GM18861 (cell line): ENCODE measurements around the gene RAP1GAP.

Experiments used
- ATAC-seq: cut with Tn5 transposase; IDR thresholded peaks from one replicate; pipeline ENCODE4 v1.9.1; 2021; ENCODE audit not compliant: unreplicated experiment

The RAP1GAP gene

DNA sequence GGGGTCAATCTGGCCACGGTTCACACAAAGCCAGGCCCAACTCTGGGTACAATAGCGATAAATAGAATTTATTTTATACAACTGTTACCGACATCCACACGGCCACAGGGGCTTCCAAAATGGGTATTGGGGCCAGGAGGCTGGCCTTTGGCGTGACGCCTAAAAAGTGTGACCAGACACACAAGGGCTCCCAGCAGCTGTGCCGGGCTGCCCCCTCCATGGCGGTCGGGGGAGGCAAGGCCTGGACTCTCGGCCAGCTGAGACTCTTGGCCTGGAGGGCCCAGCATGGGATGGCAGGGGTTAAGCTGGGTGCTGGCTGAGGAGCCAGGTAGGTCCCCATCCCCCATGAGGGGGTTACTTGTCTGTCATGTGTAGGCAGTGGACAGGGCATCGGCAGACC is 73.0 kb downstream of the RAP1GAP start:
- ATAC-seq, result no peak

DNA sequence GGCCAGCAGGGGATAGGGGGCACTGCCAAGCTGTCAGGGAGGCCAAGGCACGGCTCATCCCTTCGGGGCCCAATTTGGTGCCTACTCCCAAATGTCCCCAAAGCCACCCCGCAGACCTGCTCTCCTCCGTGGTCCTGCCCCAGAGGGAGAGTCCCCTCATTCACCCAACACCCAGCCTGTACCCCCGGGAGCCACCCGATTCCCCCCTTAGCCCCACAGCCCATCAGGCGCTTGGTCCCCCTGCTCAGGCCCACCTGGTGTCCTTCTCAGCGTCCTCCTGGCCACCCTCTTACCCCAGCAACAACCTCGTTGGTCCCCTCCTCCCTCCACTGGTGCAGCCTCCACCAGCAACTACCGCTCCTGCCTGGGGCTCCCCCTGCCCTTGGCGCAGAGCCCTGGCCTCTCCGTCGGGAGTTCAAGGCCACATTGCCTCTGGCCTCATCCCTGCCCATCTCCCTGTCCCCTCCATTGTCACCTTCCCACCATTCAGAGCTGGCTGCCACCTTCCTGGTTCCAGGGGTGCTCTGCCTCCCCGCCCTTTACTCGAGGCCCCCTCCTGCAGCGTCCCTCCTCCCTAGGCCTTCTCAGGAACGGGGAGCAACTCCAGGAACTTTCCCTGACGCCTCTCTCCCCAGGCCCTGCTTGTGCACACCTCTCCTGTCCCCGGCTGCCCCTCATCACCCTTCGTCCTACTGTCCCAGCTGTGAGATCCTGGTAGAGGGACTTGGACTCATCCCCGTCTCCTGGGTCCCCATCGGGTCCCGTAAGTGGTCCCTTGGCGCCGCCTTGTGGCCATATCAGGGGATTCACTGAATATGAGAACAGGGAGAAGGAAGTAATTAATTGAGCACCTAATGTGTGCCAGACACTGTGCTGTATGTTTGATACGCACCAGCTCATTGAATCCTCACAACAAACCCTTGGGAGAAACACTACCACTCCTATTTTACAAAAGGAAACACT is 73.9 kb downstream of the RAP1GAP start:
- ATAC-seq, result no peak

DNA sequence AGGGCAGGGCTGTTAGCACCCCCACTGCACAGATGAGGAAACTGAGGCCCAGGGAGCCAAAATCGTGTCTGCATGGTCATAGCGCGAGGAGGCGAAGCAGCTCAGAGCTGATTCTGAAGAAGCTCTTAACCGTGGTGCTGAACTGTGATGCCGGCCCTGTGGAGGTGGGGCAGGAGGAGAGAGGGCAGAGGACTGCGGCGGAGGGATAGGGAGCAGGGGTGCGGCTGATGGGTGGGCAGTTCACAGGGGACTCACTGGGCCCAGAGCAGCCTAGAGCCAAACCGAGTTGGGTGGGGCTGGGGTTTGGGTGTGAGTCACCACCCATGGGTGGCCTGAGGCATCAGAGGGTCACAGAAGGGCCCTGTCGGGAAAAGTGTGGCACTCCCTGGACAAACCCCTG is 74.7 kb downstream of the RAP1GAP start:
- no peak for ATAC-seq

DNA sequence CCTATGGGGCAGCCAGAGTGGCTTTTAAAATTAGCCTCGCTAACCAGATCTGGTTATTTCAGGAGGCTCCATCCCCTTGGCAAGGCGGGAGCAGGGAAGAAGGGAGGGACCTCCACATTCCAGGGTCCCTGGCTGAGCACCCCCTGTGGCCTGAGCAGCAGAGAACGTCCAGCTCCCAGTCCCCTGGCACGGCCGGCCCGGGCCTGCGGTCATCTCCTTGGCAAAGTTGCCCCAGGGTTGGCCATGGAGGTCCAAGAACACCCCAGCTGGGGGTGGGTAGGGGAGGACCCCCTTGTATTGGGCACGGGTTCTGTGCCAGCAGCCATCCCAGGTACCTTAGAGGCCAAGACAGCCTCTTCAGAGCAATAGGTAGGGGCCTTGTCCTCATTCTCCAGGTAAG is 75.9 kb downstream of the RAP1GAP start:
- ATAC-seq, result no peak

DNA sequence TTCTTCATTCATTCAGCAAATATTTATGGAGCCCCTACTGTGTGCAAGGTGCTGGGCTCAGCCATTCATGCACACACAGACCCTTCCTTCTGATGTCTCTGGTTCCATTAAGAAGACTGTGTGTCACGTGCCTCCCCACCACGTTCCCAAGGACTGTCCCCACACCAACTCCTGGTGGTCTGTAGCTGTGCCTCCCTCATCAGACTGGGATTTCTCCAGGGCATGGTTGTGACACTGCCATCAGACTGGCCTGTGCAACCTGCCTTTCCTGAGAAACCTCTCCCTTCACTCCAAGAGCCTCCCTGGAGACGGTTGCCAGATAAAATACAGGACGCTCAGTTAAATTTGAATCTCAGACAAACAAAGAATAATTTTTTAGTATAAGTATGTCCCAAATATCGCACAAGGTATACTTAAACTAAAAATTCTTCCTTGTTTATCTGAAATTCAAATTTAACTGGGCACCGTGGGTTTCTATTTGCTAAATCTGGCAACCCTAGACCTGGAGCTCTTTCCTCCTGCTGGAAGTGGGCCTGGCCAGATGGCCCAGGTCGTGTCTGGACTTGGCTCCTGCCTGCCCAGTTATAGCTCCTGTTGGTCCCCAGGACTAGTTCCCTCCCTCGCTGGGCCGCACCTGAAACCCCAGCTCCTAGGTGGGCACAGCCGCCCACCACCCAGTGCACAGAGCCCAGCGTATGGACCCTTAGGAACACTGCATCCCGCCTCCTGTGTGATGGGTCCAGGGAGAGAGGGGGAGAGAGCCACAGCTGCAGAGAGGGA is 76.9 kb downstream of the RAP1GAP start:
- ATAC-seq, result no peak

DNA sequence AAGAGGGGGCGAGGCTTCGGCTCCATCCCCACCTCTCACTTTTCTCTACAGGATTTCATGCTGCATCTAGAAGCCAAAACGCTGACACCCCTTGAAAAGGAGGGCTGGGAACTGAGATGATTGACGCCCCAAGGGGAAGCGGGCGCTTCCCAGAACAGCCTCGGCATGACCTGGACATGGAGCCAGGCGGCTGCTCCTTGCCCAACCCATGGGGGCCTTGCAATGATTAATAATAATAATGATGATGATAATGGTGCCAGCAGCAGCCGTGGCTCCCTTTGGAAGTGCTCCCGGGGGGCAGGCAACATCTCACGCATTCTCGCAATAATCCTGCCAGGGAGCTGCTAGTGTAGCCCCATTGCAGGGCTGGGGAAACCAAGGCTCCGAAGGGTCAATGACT is 78.2 kb downstream of the RAP1GAP start:
- no peak for ATAC-seq

DNA sequence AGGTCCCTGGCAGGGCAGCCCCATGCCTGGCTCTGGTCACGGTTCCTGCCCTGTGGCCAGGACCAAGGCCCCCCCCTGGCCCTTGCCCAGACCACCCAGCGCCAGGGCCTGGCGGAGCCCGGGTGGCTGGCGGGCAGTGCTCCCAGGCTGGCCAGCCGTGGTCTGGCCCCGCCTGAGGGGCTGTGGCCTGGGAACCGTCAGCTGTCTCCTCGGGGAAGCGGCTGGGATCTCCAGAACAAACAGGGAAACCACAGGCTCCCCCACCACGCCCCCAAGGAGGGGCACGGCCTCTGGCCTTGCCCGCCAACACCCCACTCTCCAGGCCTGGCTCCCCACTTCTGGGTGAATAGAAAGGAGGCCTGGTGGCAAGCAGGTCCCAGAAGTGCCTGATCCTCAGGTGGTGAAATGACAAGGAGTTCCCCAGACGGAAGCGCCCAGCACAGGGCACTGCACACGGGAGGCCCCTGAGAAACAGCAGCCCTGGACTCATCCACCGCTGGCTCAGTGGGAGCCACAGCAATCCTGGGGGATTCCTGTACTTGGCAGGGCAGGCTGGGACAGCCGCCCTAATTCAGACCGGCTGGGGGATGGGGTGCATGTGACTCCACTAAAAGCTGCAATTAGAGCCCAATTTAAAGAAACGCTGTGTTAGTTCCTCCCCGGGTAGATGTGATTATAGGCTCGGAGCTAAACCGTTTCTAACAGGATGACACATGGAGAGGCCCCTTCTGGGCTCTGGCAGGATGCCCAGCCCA is 78.9 kb downstream of the RAP1GAP start:
- ATAC-seq, result no peak

DNA sequence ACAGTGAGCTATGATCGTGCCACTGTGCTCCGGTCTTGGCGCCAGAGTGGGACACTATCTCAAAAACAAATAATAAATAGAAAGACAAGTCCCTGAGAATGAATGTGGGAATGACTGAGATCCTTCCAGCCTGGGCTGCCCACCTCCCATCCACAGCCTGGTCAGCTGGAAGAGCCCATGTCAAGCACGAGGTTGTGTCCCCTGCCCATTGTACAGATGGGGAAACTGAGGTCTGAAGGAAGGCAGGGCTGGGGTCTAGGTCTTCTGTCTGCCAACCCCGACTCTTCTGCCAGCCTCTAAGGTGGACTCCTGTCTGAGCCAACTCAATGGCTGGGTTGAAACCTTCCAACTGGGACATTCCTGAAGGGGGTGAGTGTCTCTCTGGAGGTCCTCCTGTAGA is 79.5 kb downstream of the RAP1GAP start:
- ATAC-seq, result no peak

DNA sequence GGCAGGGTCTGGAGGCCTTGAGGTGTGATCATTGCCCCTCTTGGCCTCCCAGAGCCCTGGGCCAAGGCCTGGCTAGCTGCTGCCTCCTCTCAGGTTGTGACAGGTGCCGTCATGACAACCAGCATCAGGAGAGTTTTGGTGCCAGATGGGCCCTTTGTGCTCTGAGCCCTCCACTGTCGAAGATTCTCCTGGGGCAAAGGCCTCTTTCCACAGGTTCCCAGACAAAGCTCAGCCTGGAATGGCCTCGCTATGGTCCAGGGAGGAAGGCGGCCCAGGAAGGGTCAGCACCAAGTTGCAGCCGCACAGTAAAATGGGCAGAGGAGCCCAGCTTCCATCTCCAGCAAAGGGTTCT is 81.6 kb downstream of the RAP1GAP start:
- ATAC-seq, result no peak

DNA sequence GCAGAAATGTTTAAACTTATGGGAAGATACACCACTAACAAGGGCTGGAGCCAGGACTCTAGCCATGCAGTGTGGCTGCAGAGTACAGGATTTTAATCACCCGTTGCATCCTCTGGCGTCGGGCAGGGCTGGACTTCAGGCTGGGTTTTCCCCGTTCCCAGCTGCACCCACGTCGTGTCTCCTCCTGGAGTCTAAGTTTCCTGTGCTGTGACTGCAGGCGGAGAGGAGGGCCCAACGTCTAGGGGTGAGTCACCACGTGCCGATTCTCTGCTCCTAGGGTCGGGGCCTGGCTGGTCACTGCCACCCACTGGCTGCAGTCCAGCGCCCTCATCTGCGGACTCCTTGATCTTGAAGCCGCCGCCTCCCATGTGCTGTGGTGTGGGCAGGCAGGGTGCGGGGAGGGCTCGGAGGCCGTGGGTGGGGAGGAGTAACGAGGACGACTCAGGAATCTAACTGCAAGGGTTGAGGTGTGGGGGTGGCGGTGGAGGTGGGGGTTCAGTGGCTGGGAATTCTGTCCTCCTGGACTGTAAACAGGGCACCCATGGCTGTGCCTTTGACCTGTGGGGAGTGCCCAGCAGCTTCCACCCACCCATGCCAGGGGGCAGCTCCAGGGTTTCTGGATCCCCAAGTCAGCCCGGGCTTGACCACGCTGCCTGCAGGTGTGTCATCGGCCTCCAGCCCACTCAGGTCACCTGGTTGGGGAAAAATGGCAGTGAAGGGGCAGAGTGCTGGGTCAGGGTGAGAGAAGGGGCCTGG is 82.1 kb downstream of the RAP1GAP start:
- ATAC-seq, result no peak

DNA sequence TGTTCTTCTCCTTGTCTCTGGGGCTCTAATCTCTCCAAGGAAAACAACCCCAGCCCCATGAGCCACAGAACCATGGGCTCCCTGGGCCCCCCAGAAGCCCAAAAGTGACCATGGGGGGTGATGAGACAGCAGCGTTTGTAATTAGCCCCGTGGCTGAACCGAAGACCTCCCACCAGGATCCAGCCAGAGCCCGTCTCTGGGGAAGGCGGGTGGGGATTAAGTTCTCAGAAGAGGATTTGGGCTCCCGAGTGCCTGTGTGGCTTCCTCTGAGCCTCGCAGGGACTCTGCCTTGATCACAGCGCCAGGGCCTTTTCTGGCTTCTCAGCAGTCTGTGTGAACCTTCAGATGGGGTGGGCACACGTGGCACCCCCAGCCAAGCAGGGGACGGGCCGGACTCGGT is 82.9 kb downstream of the RAP1GAP start:
- no peak for ATAC-seq

DNA sequence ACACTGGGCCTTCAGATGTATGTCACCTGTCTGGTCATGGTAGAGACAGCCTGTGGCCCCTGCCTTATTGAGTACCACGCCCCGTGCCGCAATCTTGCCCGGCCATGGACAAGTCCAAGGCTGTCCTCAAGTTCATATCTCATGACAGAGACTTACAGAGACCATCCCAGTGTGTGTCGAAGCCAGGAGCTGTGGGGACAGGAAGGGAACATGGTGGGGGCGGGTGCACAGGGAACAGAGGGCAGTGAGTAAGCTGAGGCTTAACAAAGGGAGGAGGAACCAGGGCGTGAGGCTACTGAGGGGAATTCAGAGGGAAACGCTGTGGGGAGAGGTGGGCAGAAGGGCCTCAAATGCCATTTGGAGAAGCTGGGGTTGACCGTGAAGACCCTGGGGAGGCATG is 84.1 kb downstream of the RAP1GAP start:
- ATAC-seq, result no peak

DNA sequence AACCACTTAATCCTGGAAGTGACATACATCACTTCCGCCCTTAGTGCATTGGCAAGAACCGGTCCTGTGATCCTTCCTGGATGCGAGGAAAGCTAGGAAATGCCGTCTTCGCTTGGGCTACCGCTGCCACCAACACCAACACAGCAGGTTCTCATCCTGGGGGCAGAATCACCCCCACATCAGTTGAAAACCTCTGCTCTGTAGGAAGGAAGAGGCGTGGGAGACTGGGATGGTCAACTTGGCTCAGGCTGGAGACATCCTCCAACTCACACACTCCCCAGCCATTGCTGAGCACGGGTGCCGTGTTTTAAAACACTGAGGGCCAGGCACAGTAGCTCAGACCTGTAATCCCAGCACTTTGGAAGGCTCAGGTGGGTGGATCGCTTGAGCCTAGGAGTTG is 85.1 kb downstream of the RAP1GAP start:
- ATAC-seq, result no peak

DNA sequence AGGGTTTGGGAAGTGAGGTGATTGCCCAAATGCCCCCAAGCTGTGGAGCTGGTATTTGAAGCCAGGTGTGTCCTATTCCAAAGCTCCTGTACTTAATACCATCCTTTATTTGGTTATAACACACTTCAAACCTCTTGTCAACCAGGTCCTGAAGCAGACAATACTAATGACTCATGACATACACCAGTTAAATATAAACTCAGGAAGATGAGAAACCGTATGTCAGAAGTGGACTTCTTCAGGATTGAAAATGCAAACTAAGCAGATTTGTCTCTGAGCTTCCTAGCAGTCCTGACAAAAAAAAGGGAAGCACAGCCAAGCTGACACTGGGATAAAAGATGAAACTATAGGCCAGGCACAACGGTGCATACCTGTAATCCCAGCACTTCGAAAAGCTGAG is 89.4 kb downstream of the RAP1GAP start:
- no peak for ATAC-seq

DNA sequence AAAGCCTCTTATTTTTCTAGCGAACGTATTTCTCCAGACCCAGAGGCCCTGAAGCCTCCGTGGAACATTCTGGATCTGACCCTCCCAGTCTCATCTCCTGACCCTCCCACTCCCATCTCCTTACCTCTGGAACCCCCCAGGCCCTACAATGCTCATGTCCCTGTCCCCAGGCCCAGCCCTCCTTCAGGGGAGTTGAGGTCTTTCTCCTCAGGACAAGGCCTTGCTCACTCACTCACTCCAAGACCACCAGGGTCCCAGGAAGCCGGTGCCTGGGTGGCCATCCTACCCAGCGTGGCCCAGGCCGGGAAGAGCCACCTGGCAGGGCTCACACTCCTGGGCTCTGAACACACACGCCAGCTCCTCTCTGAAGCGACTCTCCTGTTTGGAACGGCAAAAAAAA is 91.2 kb downstream of the RAP1GAP start:
- no peak for ATAC-seq

DNA sequence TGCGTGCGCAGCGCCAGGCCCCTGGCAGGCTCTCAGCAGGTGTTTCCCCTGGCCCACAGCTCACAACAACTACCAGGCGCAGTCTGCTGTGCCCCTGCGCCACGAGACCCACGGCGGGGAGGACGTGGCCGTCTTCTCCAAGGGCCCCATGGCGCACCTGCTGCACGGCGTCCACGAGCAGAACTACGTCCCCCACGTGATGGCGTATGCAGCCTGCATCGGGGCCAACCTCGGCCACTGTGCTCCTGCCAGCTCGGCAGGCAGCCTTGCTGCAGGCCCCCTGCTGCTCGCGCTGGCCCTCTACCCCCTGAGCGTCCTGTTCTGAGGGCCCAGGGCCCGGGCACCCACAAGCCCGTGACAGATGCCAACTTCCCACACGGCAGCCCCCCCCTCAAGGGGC is 91.8 kb downstream of the RAP1GAP start:
- no peak for ATAC-seq

DNA sequence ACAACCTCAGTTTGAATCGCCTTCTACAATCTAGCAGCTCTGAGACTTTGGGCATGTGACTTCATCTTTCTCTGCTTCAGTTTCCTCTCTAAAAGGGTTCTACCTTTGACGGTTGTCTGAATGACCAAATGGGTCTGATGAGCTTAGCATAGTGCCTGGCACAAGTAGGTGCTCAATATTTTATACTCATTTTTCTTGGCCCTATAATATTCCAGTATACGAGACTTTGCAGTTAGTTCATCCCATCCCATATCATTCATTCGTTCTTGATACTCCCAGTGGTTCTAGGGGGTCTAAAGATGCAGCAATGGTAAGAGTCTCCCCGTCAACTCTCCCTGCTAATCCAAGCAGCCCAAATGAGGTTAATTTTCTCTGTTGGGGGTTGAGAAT is 92.4 kb downstream of the RAP1GAP start:
- ATAC-seq, result no peak

DNA sequence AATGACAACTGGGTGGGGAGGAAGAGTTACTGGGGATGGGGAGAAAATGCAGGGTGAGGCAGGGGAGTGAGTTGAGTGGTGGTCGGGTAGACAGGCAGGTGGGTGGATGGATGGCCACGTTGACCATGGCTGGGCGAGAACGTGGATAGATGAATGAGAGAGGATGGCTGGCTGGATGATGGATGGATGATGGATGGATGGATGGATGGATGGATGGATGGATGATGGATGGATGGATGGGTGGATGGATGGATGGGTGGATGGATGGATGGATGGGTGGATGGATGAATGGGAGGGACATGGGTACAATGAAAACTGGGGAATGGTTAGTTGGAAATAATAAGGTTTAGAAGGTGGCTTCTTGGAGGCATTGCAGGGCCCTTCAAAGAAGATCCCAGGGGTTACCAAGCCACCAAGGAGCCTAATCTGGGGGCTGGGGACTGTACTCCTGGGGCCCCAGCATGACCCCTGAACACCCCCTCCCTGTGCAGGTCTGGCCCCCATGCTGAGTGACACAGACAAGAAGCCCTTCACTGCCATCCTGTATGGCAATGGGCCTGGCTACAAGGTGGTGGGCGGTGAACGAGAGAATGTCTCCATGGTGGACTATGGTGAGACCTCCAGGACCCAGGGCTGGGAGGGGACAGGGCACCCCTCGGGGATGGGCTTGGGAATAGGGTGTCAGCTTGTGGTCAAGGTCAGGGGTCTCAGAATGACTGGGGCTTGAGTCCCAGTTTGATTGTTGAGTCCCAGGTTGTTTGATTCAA is 92.9 kb downstream of the RAP1GAP start:
- no peak for ATAC-seq

DNA sequence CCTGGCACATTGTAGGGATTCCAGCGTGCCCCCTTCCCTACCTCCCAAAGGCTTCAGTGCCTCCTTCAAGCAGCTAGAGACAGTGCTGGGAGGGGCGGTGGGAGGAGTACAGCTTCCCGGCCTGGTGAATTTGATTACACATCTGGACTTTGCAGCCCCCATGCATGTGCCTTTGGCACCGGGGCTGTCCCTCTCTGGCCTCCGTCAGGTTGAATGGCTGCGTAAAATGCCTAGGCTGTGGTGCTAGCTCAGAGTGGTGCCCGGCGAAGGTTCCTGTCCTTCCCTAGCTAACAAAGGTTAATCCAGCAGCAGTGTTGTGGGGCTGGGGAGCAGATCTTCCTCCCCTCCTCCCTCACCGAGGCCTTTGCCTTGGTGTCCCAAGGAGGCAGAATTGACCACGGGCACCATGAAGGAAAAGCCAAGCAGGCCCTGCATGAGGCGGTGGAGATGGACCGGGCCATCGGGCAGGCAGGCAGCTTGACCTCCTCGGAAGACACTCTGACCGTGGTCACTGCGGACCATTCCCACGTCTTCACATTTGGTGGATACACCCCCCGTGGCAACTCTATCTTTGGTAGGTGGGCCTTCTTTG is 93.7 kb downstream of the RAP1GAP start:
- ATAC-seq, result no peak
